ENCODE measurements around the gene NUMA1.

NUMA1 gene

GRCh38 chr11:72083414-72083813 is 3.1 kb upstream of the NUMA1 start:
- no peak overlapping the region for H3K4me3 Mint-ChIP-seq
- no peak overlapping the region for H3K27ac Mint-ChIP-seq
- H3K36me3 Mint-ChIP-seq (ENCODE audit: low read depth), result peaks cover 8% of the 10 kb centered on the region
- no peaks in the 10 kb centered on the region for H3K9me3 Mint-ChIP-seq
- peaks cover 39% of the 10 kb centered on the region for H3K4me1 Mint-ChIP-seq (ENCODE audit: low read depth)
- H3K27me3 Mint-ChIP-seq, result no peaks in the 10 kb centered on the region

GRCh38 chr11:72081821-72082453 is 1.6 kb upstream of the NUMA1 start:
- Mint-ChIP-seq H3K4me3 (peak overlapping the region; percentile 85), H3K4me1 (ENCODE audit: low read depth) (peaks cover 43% of the 10 kb centered on the region), H3K9me3 (no peaks in the 10 kb centered on the region), H3K27ac (peak overlapping the region; percentile 97), H3K36me3 (ENCODE audit: low read depth) (peaks cover 4% of the 10 kb centered on the region), H3K27me3 (no peaks in the 10 kb centered on the region)

- Mint-ChIP-seq H3K36me3 (ENCODE audit: low read depth) (peaks cover 4% of the 10 kb centered on the region), H3K27ac (peak overlapping the region; percentile 97), H3K4me3 (peak overlapping the region; percentile 85), H3K4me1 (ENCODE audit: low read depth) (peaks cover 45% of the 10 kb centered on the region), H3K9me3 (no peaks in the 10 kb centered on the region), H3K27me3 (no peaks in the 10 kb centered on the region)
Observed at GRCh38 chr11:72081184-72081644, 872 bp upstream of the NUMA1 start.

- H3K4me1 Mint-ChIP-seq (ENCODE audit: low read depth), result peaks cover 45% of the 10 kb centered on the region
- H3K36me3 Mint-ChIP-seq (ENCODE audit: low read depth), result peaks cover 4% of the 10 kb centered on the region
- no peaks in the 10 kb centered on the region for H3K27me3 Mint-ChIP-seq
- peak overlapping the region; percentile 92 for H3K27ac Mint-ChIP-seq
- no peaks in the 10 kb centered on the region for H3K9me3 Mint-ChIP-seq
- peak overlapping the region; percentile 85 for H3K4me3 Mint-ChIP-seq
Observed at GRCh38 chr11:72079819-72080325, 470 bp downstream of the NUMA1 start.

GRCh38 chr11:72078477-72078876 is 1.9 kb downstream of the NUMA1 start:
- Mint-ChIP-seq H3K4me3 (peak overlapping the region; percentile 85), H3K4me1 (ENCODE audit: low read depth) (peaks cover 46% of the 10 kb centered on the region), H3K27me3 (no peaks in the 10 kb centered on the region), H3K27ac (peak overlapping the region; percentile 7), H3K36me3 (ENCODE audit: low read depth) (peaks cover 6% of the 10 kb centered on the region), H3K9me3 (no peaks in the 10 kb centered on the region)

- H3K36me3 Mint-ChIP-seq (ENCODE audit: low read depth), result peaks cover 10% of the 10 kb centered on the region
- no peak overlapping the region for H3K4me3 Mint-ChIP-seq
- peaks cover 52% of the 10 kb centered on the region for H3K4me1 Mint-ChIP-seq (ENCODE audit: low read depth)
- H3K9me3 Mint-ChIP-seq, result no peaks in the 10 kb centered on the region
- no peak overlapping the region for H3K27ac Mint-ChIP-seq
- H3K27me3 Mint-ChIP-seq, result no peaks in the 10 kb centered on the region
Observed at GRCh38 chr11:72075756-72076155, 4.6 kb downstream of the NUMA1 start.

GRCh38 chr11:72075109-72075508 is 5.2 kb downstream of the NUMA1 start:
- peaks cover 52% of the 10 kb centered on the region for H3K4me1 Mint-ChIP-seq (ENCODE audit: low read depth)
- no peak overlapping the region for H3K4me3 Mint-ChIP-seq
- H3K9me3 Mint-ChIP-seq, result no peaks in the 10 kb centered on the region
- H3K36me3 Mint-ChIP-seq (ENCODE audit: low read depth), result peaks cover 14% of the 10 kb centered on the region
- H3K27me3 Mint-ChIP-seq, result no peaks in the 10 kb centered on the region
- H3K27ac Mint-ChIP-seq, result no peak overlapping the region

- Mint-ChIP-seq H3K27me3 (no peaks in the 10 kb centered on the region), H3K4me3 (no peak overlapping the region), H3K4me1 (ENCODE audit: low read depth) (peaks cover 57% of the 10 kb centered on the region), H3K27ac (no peak overlapping the region), H3K9me3 (no peaks in the 10 kb centered on the region), H3K36me3 (ENCODE audit: low read depth) (peaks cover 35% of the 10 kb centered on the region)
Observed at GRCh38 chr11:72072348-72072747, 8.0 kb downstream of the NUMA1 start.

GRCh38 chr11:72070491-72070890 is 9.9 kb downstream of the NUMA1 start:
- no peaks in the 10 kb centered on the region for H3K9me3 Mint-ChIP-seq
- peaks cover 47% of the 10 kb centered on the region for H3K36me3 Mint-ChIP-seq (ENCODE audit: low read depth)
- no peaks in the 10 kb centered on the region for H3K27me3 Mint-ChIP-seq
- no peak overlapping the region for H3K4me3 Mint-ChIP-seq
- peak overlapping the region; percentile 0 for H3K27ac Mint-ChIP-seq
- H3K4me1 Mint-ChIP-seq (ENCODE audit: low read depth), result peaks cover 51% of the 10 kb centered on the region

GRCh38 chr11:72069787-72070251 is 10.5 kb downstream of the NUMA1 start:
- Mint-ChIP-seq H3K27ac (peak overlapping the region; percentile 33), H3K9me3 (no peaks in the 10 kb centered on the region), H3K27me3 (no peaks in the 10 kb centered on the region), H3K4me3 (peak overlapping the region; percentile 14), H3K36me3 (ENCODE audit: low read depth) (peaks cover 48% of the 10 kb centered on the region), H3K4me1 (ENCODE audit: low read depth) (peaks cover 51% of the 10 kb centered on the region)

GRCh38 chr11:72069200-72069599 is 11.1 kb downstream of the NUMA1 start:
- peaks cover 48% of the 10 kb centered on the region for H3K36me3 Mint-ChIP-seq (ENCODE audit: low read depth)
- peak overlapping the region; percentile 33 for H3K27ac Mint-ChIP-seq
- H3K4me1 Mint-ChIP-seq (ENCODE audit: low read depth), result peaks cover 51% of the 10 kb centered on the region
- no peaks in the 10 kb centered on the region for H3K27me3 Mint-ChIP-seq
- H3K9me3 Mint-ChIP-seq, result no peaks in the 10 kb centered on the region
- H3K4me3 Mint-ChIP-seq, result peak overlapping the region; percentile 14

- Mint-ChIP-seq H3K27ac (no peak overlapping the region), H3K4me3 (no peak overlapping the region), H3K27me3 (no peaks in the 10 kb centered on the region), H3K4me1 (ENCODE audit: low read depth) (peaks cover 46% of the 10 kb centered on the region), H3K9me3 (no peaks in the 10 kb centered on the region), H3K36me3 (ENCODE audit: low read depth) (peaks cover 48% of the 10 kb centered on the region)
Observed at GRCh38 chr11:72067676-72068075, 12.7 kb downstream of the NUMA1 start.

- Mint-ChIP-seq H3K4me1 (ENCODE audit: low read depth) (peaks cover 42% of the 10 kb centered on the region), H3K9me3 (no peaks in the 10 kb centered on the region), H3K27ac (no peak overlapping the region), H3K4me3 (no peak overlapping the region), H3K36me3 (ENCODE audit: low read depth) (peaks cover 51% of the 10 kb centered on the region), H3K27me3 (no peaks in the 10 kb centered on the region)
Observed at GRCh38 chr11:72067266-72067665, 13.1 kb downstream of the NUMA1 start.

- H3K27me3 Mint-ChIP-seq, result no peaks in the 10 kb centered on the region
- peaks cover 39% of the 10 kb centered on the region for H3K4me1 Mint-ChIP-seq (ENCODE audit: low read depth)
- peaks cover 55% of the 10 kb centered on the region for H3K36me3 Mint-ChIP-seq (ENCODE audit: low read depth)
- no peaks in the 10 kb centered on the region for H3K9me3 Mint-ChIP-seq
- no peak overlapping the region for H3K27ac Mint-ChIP-seq
- no peak overlapping the region for H3K4me3 Mint-ChIP-seq
Observed at GRCh38 chr11:72066855-72067254, 13.5 kb downstream of the NUMA1 start.

- H3K4me1 Mint-ChIP-seq (ENCODE audit: low read depth), result peaks cover 4% of the 10 kb centered on the region
- H3K9me3 Mint-ChIP-seq, result no peaks in the 10 kb centered on the region
- peaks cover 39% of the 10 kb centered on the region for H3K36me3 Mint-ChIP-seq (ENCODE audit: low read depth)
- H3K27me3 Mint-ChIP-seq, result no peaks in the 10 kb centered on the region
- no peak overlapping the region for H3K4me3 Mint-ChIP-seq
- no peak overlapping the region for H3K27ac Mint-ChIP-seq
Observed at GRCh38 chr11:72061739-72062396, 18.5 kb downstream of the NUMA1 start.
